Activated CD4-positive, alpha-beta T cell treated with anti-CD3 and anti-CD28 coated beads for 4 hours (primary cell): ENCODE results near the gene SLC25A29.
"Not testable (repeated sequence)": the region's sequence is repeated elsewhere in the genome, so short reads cannot be mapped to it uniquely, and the experiment has no call there.

ENCODE experiments used
- DNase-seq, 2 donors: peaks; one replicate each; pipeline ENCODE4 v3.0.0-alpha.2; 2020

Gene SLC25A29

GRCh38 chr14:100309028-100309737, 2.9 kb upstream of the SLC25A29 start:
- DNase-seq: no peak

DNA sequence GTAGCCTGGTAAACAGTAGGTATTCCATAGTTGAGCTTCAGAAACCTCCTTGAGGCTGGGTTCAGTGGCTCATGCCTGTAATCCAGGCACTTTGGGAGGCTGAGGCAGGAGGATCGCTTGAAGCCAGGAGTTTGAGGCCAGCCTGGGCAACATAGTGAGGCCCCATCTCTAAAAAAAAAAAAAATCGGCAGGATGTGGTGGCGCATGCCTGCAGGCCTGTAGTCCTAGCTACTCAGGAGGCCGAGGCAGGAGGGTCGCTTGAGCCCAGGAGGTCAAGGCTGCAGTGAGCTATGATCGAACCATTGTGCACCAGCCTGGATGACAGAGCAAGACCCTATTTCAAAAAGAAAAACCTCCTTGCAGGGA, 2.2 kb upstream of the SLC25A29 start:
- DNase-seq: not testable (repeated sequence)

DNA sequence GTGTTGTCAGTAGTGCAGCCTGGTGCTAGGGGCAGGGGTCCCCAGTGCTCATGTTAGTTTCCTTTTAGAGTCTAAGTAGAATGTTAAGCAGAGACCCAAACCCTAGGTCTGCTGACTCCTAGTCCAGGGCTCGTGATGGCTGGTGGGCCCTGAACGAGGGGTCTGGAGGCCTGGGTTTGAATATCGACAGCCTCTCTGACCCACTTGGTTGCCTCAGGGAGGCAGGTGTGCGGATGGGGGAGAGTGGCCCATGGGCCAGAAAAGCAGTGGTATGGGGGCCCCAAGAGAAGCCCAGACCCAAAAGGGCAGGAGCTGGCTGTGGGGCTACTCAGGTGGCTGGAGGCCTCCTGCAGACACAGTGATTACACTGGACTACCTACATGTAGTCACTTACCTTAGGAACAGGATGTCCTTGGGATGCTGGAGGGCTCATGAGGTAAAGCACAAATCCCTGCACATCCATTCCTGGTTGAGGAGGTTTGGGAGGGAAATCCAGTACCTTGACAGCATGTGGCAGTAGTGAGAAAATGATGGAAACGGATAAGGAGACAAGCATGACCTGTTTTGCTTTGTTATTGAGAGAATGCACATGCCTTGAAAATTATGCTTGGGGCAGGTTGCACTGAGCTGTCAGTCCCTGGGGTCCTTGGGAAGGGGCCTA, 1.7 kb upstream of the SLC25A29 start:
- DNase-seq: no peak

GRCh38 chr14:100306998-100307765, 938 bp upstream of the SLC25A29 start:
- DNase-seq: no peak

GRCh38 chr14:100305324-100306100, 732 bp downstream of the SLC25A29 start:
- DNase-seq: peak; percentile 49 to 57

DNA sequence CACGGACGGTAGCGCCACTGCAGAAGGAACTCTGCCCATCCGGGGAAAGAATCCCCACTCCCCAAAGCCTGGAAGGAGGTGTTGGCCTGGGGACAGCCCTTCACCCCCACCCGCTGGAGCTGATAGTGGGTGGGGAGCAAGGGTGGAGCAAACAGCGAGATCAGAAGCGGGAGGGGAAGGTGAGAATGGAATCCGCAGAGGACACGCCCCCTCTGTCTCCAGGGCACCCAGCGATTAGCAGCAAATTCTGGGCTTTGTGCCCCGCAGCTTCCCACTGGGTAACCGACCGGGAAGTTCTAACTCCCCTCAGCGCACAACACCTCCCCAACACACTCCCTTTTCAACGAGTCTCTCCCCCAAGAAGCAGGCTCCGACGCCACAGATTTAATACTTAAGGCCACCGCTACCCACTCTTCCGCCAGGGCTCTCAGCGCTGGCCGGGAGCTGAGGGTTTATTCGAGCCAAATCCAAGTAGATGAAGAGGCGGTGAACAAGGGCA, 1.4 kb downstream of the SLC25A29 start:
- DNase-seq: peak in 1 of 2 donors; percentile 31

DNA sequence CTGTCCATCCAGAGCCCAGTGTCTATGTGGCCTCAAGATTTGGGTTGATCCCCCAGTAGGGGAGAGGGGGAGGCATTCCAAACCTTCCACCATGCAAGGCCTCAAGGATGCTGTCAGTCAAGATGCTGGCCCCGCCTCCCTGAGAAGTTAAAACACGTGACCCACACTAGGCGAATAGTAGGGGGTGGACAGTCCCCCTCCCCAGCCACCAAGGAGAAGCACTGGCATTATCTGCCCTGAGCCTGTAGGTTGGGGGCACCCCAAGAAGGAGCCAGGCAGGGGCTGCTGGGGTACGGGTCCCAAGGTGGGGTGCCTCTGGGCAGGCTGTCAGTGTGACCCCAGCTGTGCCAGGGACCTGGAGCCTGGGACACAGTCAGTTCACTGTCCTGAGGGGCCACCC, 2.3 kb downstream of the SLC25A29 start:
- DNase-seq: no peak

GRCh38 chr14:100303179-100303578, 3.1 kb downstream of the SLC25A29 start:
- no peak for DNase-seq

DNA sequence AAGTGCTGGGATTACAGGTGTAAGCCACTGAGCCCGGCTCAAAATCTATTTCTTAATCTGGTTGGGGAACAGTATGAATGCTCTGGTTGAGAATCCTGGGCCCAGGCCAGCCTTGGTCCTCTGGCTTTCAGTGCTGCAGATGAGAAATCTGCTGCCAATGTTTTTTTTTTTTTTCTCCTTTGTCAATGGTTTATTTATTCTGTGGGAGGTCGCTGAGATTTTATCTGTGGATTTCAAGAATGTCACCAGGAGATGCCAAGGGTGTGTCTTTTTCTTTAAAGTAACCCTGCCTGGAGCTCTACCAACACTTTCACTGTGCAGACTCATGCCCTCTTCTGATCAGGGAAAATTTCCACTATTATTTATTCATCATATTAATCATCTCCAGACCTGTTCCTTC, 3.6 kb downstream of the SLC25A29 start:
- DNase-seq: no peak

DNA sequence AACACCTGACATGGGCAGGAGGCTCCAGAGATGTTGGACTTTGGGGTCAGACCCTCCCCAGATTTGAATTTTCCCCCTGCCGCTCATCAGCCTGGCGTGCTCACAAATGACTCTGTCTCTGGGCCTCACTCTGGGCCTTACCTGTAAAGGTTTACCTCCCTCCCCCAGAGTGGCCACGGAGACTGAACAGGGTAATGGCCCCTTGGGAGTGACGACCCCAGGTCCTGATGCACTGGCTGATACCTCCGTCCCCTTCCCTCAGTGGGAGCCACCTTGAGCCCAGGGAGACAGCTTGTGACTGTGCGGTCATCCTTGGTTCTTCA, 7.0 kb downstream of the SLC25A29 start:
- DNase-seq: no peak

DNA sequence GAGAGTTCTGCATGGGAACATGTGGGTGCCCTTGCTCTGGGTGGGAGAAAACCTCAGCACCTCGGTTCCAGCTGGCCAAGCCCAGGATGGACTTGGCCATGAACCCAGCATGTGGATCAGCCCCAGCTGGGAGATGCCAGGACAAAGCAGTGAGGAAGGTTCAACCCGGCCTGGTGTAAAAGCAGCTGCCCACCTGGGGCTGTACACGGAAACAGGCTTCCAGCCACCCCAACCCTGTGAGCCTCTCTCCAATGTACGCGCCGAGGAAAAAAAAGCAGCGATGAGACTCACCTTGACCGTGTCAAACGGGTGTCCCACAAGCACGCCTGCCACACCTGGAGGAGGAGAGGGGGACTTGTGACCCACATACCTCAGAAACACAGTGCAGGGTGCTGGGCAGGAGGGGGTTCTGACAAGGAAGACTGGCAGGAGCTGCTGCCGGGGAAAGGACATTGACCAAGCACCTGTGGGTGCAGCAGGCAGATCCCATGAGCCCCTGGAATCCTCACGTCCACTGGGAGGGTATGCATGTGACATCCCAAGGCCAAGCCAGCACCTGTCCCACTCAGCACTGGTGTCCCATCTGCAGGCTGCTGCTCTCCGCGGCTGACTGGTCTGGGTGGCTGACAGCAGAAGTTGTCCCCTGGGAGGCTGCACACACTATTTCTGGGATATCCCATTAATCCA, 7.5 kb downstream of the SLC25A29 start:
- DNase-seq: no peak

DNA sequence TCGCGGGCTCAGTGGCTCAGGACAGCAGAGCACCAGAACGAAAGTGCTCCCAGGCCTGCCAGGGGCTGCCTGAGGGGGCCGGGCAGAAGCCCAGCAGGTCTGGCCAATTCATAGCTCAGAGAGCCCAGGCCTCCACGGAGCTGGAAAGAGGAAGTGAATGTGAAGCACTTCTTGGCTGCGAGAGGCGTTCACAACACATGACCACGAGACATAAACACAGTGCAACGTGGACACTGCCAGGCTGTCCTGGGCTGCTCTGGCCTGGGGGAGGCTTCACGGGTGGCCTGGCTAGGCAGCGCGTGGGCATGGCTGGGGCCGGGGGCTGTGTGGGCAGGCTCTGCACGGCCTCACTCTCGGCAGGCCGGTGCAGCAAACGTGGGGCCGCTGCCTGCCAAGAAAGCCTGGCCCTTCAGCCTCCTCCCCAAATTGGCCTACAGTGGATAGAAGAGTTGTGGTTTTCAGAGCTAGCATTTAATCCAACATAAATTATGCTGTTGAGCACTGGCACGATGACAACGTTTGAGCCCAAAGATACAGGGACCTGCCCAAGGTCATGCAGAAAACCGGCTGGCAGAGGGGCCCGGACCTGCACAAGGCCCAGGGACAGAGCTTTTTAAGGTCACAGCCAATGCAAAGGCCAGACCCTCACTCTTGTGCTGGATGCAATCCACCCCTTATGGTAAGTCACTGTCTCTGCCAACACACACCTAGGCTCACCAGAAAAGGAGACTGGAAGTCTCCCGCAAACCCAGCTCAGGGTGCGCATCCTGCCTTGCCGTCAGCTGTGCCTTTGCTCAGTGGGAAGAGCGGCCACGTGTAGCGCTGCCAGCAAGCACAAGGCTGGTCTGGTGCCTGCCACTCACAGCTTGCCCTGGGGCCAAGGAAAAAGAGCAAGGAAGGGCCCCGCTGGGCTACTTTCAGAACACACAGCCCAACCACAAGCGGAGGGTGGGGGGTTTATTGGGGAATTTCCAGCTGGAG, 8.6 kb downstream of the SLC25A29 start:
- DNase-seq: no peak

DNA sequence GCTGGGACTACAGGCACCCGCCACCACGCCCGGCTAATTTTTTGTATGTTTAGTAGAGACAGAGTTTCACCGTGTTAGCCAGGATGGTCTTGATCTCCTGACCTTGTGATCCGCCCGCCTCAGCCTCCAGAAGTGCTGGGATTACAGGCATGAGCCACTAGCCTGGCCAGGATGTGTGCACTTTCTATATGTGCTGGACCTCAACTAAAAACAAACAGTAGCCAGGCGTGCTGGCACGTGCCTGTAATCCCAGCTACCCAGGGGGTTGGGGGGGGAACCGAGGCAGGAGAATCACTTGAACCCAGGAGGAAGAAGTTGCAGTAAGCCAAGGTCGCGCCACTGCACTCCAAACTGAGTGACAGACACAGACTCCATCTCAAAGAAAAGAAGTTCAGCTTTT, 9.5 kb downstream of the SLC25A29 start:
- DNase-seq: not testable (repeated sequence)

GRCh38 chr14:100296106-100296651, 10.1 kb downstream of the SLC25A29 start:
- no peak for DNase-seq

DNA sequence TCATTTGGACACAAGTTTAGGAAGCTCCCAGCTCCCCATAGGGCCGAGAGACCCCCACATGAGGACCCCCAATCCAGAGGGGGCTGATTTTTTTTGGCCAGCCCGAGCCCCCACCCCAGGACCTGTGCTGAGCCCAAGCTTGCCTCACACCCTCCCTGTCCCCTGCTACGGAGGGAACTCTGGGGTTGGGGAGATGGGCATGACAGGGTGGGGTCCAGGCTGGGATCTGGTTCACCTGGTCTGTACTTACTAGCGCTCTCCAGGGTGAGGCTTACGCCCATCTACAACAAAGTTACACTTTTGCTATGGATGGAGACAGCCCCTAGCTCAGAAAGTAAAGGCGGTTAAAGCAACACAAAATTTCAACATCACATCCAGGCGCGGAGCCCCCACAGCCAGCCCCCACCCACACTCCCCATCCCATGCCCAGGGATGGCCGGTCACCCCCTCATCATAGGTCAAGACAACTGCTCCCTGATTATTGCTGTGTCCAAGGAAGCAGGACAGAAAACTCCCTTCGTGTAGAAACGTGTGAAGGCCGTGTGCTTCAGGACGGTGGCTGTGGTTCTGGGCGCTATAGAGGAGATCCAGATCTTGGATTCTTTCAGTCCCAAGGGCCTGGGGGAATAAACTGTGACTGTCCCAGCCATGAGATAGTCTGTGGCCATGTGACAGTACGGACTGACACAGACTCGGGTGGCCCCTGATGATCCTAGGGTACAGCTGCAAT, 10.7 kb downstream of the SLC25A29 start:
- no peak for DNase-seq

DNA sequence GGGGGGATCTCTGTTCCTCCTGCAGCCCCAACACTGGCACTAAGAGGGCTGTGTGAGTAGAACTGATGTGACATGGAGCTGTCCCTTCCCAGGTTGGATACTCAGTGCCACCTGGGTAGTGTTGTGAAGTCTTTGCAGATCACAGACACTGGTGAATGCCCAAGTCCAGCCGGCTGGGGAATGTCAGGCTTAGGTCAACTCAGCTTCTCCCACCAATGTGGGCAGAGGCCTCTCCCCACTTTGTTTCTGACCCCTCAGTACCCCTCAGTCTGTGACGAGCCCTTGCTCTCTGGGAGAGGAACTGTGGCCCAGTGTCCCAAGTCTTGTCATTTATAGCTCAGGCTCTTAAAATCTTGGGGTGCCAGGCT, 11.3 kb downstream of the SLC25A29 start:
- no peak for DNase-seq

GRCh38 chr14:100294213-100294962, 11.9 kb downstream of the SLC25A29 start:
- no peak for DNase-seq

DNA sequence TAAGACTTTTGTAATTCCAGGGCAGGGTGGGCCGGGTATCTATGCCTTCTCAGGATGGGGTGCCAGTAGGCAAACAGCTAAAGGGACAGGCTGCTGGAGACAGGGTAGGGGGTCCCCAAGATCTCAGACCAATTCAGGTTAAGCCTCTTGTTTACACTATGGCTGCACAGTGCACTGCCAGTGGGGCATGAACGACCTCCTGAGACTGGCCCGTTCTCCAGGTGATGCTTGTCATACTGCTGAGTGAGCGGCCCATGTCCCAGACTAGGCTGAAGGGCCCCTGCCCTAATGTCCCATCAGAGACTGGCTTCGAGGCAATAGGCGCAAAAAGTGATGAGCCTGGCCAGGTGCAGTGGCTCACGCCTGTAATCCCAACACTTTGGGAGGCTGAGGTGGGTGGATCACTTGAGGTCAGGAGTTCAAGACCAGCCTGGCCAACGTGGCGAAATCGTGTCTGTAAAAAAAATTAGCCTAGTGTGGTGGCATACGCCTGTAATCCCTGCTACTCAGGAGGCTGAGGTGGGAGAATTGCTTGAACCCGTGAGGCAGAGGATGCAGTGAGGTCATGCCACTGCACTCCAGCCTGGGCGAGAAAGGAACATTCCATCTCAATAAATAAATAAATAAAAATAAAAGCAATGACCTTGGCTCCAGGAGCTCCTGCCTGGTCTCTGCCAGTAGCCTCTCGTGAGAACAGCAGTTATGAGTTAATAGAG, 12.6 kb downstream of the SLC25A29 start:
- no peak for DNase-seq
